ENCODE results near the gene CHID1. TPM values are rescaled to one million over a fixed set of nuclear protein-coding genes. Genes with fewer than 3 reads are reported as not detected.

The CHID1 gene
- total and polyA plus RNA-seq, 2 of the 4 experiments (the other 2 are of a cell fraction): 34.2 to 121 TPM

DNA sequence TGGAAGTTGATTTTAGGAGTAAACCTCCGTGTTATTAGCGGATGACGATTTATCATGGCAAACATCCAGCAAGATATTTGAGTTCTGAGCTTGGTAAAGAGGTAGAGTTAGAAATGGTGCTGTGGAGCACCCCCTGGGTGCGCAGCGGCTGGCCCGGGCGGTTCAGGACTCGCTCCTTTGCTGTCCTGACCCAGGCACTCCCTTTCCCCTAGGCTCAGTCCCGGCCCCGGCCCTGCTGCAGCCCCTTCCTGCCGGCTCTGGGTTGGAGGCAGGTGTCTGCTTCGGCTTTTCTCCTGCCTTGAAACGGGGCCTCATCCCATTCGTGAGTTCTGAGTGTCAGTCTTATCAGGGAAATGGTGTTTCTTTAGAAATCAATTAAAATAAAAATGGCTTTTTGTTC, 48.4 kb upstream of the CHID1 start:
- no peak overlapping the region for H2BK20ac ChIP-seq (ENCODE audit: low read depth, low read length)
- no peak overlapping the region for H3K56ac ChIP-seq (ENCODE audit: extremely low read depth, insufficient read depth, low read length)
- H2BK15ac ChIP-seq (ENCODE audit: low read depth, low read length): no peak overlapping the region
- in situ Hi-C loops (cut with MboI; ENCODE audit: low sequenced_read_pairs) (no loop called here), intact Hi-C loops (cut with micrococcal nuclease) (no loop called here), dilution Hi-C loops (cut with HindIII; ENCODE audit: low sequenced_read_pairs, unreplicated experiment) (no loop called here)
- H3K36me3 ChIP-seq (ENCODE audit: control insufficient read depth, insufficient read depth, low read length): peaks cover 34% of the 10 kb centered on the region
- no peak overlapping the region for H2BK120ac ChIP-seq (ENCODE audit: low read depth, low read length)
- CTCF ChIA-PET: no interaction called here
- DNase-seq (no peak), ATAC-seq (ENCODE audit: low read depth) (no peak)
- TF ChIP-seq MAZ (IDR thresholded peaks at IDR 0.05; ENCODE audit: borderline replicate concordance, low read depth, low read length) (no peak), MXI1 (IDR thresholded peaks at IDR 0.05; ENCODE audit: borderline replicate concordance, low read depth, low read length) (no peak), FOS (IDR thresholded peaks at IDR 0.05; ENCODE audit: low read depth, low read length) (no peak), RCOR1 (IDR thresholded peaks at IDR 0.05; ENCODE audit: insufficient replicate concordance, low read length) (no peak), BHLHE40 (IDR thresholded peaks at IDR 0.05; ENCODE audit: low read depth, low read length) (no peak), POLR2A (IDR thresholded peaks at IDR 0.05; ENCODE audit: low read depth, low read length) (no peak), CHD1 (IDR thresholded peaks at IDR 0.05; ENCODE audit: low read depth, low read length) (no peak), SMC3 (IDR thresholded peaks at IDR 0.05; ENCODE audit: low read depth, low read length) (no peak), RFX5 (IDR thresholded peaks at IDR 0.05; ENCODE audit: low read depth, low read length) (no peak)
- TF ChIP-seq, protein P1, sequence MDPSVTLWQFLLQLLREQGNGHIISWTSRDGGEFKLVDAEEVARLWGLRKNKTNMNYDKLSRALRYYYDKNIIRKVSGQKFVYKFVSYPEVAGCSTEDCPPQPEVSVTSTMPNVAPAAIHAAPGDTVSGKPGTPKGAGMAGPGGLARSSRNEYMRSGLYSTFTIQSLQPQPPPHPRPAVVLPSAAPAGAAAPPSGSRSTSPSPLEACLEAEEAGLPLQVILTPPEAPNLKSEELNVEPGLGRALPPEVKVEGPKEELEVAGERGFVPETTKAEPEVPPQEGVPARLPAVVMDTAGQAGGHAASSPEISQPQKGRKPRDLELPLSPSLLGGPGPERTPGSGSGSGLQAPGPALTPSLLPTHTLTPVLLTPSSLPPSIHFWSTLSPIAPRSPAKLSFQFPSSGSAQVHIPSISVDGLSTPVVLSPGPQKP (IDR thresholded peaks at IDR 0.05; ENCODE audit: borderline replicate concordance, low read depth, low read length): no peak
- TF ChIP-seq, protein P2, sequence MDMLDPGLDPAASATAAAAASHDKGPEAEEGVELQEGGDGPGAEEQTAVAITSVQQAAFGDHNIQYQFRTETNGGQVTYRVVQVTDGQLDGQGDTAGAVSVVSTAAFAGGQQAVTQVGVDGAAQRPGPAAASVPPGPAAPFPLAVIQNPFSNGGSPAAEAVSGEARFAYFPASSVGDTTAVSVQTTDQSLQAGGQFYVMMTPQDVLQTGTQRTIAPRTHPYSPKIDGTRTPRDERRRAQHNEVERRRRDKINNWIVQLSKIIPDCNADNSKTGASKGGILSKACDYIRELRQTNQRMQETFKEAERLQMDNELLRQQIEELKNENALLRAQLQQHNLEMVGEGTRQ (IDR thresholded peaks at IDR 0.05; ENCODE audit: low read depth, low read length): no peak
- peaks cover 9% of the 10 kb centered on the region for H3K4me1 ChIP-seq (ENCODE audit: control insufficient read depth, insufficient read depth, low read length)
- H3K27me3 ChIP-seq (ENCODE audit: control insufficient read depth, insufficient read depth, low read length): no peaks in the 10 kb centered on the region
- no peak overlapping the region for H2AK9ac ChIP-seq (replicated peaks; ENCODE audit: low read depth, low read length, poor library complexity)
- no peak overlapping the region for H3K4ac ChIP-seq (ENCODE audit: low read depth, low read length)
- no peak overlapping the region for H2AFZ ChIP-seq (replicated peaks; ENCODE audit: low read length, poor library complexity)
- no peak overlapping the region for H3K18ac ChIP-seq (ENCODE audit: low read depth, low read length)
- H3K27ac ChIP-seq (ENCODE audit: insufficient read depth, low read length): no peak overlapping the region
- peaks cover 23 to 68% of the 10 kb centered on the region in 2 experiments for H3K79me1 ChIP-seq (ENCODE audit: low read depth in 1 of 2, low read length in 2 of 2)
- H3K4me2 ChIP-seq (ENCODE audit: low read depth, low read length): no peak overlapping the region
- no peak overlapping the region for H3K9ac ChIP-seq (ENCODE audit: low read depth, low read length)
- no TSS peak for BruUV-seq (replicated peaks)
- peaks cover 11% of the 10 kb centered on the region; the same call in 1 of the 2 replicates for H3K9me1 ChIP-seq (ENCODE audit: insufficient read depth, low read length)
- H4K5ac ChIP-seq (ENCODE audit: low read depth, low read length): no peak overlapping the region
- H3K9me3 ChIP-seq (ENCODE audit: control insufficient read depth, insufficient read depth, low read length): no peaks in the 10 kb centered on the region
- peaks cover 48% of the 10 kb centered on the region for H4K20me1 ChIP-seq (ENCODE audit: insufficient read depth, low read length)
- no peak overlapping the region for H2AK5ac ChIP-seq (ENCODE audit: low read depth, low read length)
- POLR2A ChIA-PET (ENCODE audit: unreplicated experiment): no interaction called here
- H3K23ac ChIP-seq (ENCODE audit: low read depth, low read length): no peak overlapping the region
- no peak overlapping the region for H4K8ac ChIP-seq (ENCODE audit: low read depth in 2 of 2, low read length in 2 of 2)
- no CpG with 5 or more reads among the region's 14 CpGs for WGBS, 2 experiments (ENCODE audit: extremely low coverage in 2 of 2, insufficient read length in 1 of 2)
- no peak overlapping the region for H3K4me3 ChIP-seq (ENCODE audit: insufficient read depth, low read depth, low read length)
- H4K91ac ChIP-seq (ENCODE audit: insufficient read depth, low read depth, low read length): no peak overlapping the region
- H3K14ac ChIP-seq (replicated peaks; ENCODE audit: low read depth, low read length): no peak overlapping the region
- no peak overlapping the region for H2BK5ac ChIP-seq (ENCODE audit: low read depth, low read length, poor library complexity, severe bottlenecking)
